Neural progenitor cell (in vitro differentiated cells): ENCODE data around the gene PDSS1. TPM values are rescaled to one million over a fixed set of nuclear protein-coding genes. Genes with fewer than 3 reads are reported as not detected.

Source experiments
- DNase-seq: peaks from one replicate; pipeline ENCODE4 v3.0.0-alpha.2; 2016; ENCODE audit warnings: low spot score
- H2AFZ ChIP-seq: fragments of 200-600 bp; sonication (generic); replicated peaks from 2 replicates; pipeline ENCODE4 v1.6.1; 2016; ENCODE audit warnings: antibody characterized with exemption
- H3F3A ChIP-seq: fragments of 200-600 bp; sonication (generic); 2 replicates; pipeline ENCODE4 v1.6.1; 2016; ENCODE audit warnings: antibody characterized with exemption, low read depth
- H3K27ac ChIP-seq: fragments of 200-600 bp; sonication (generic); 2 replicates; pipeline ENCODE4 v1.5.1; 2016; ENCODE audit warnings: mild to moderate bottlenecking
- H3K27me3 ChIP-seq: fragments of 200-600 bp; sonication (generic); 2 replicates; pipeline ENCODE4 v1.6.1; 2016; ENCODE audit warnings: mild to moderate bottlenecking, moderate library complexity
- H3K36me3 ChIP-seq: fragments of 200-600 bp; sonication (generic); 2 replicates; pipeline ENCODE4 v1.5.1; 2016
- H3K4me1 ChIP-seq: fragments of 200-600 bp; sonication (generic); 2 replicates; pipeline ENCODE4 v1.6.1; 2016; ENCODE audit warnings: mixed run types
- H3K4me2 ChIP-seq: fragments of 200-600 bp; sonication (generic); 2 replicates; pipeline ENCODE4 v1.6.1; 2016
- H3K4me3 ChIP-seq: fragments of 200-600 bp; sonication (generic); 2 replicates; pipeline ENCODE4 v1.5.1; 2016
- H3K79me2 ChIP-seq: fragments of 200-600 bp; sonication (generic); 2 replicates; pipeline ENCODE4 v1.6.1; 2016; ENCODE audit warnings: low read depth
- H3K9ac ChIP-seq: fragments of 200-600 bp; sonication (generic); 2 replicates; pipeline ENCODE4 v1.6.1; 2016
- H3K9me3 ChIP-seq: fragments of 200-600 bp; sonication (generic); 2 replicates; pipeline ENCODE4 v1.5.1; 2016; ENCODE audit warnings: low read depth
- H4K20me1 ChIP-seq: fragments of 200-600 bp; sonication (generic); 2 replicates; pipeline ENCODE4 v1.6.1; 2016; ENCODE audit warnings: low read depth
- H3K27ac Mint-ChIP-seq: 3 replicates; pipeline ENCODE4 v1.8.0; 2021; ENCODE audit warnings: mixed read lengths
- H3K27me3 Mint-ChIP-seq: 2 replicates; pipeline ENCODE4 v1.8.0; 2022; ENCODE audit warnings: low read depth, mild to moderate bottlenecking, inconsistent platforms, moderate library complexity, mixed read lengths; ENCODE audit not compliant: insufficient read depth
- H3K36me3 Mint-ChIP-seq: 3 replicates; pipeline ENCODE4 v1.8.0; 2021; ENCODE audit warnings: mixed read lengths
- H3K4me1 Mint-ChIP-seq: 3 replicates; pipeline ENCODE4 v1.8.0; 2021; ENCODE audit warnings: mixed read lengths
- H3K4me3 Mint-ChIP-seq: 3 replicates; pipeline ENCODE4 v1.8.0; 2021; ENCODE audit warnings: mild to moderate bottlenecking, moderate library complexity, mixed read lengths
- H3K9me3 Mint-ChIP-seq: 3 replicates; pipeline ENCODE4 v1.8.0; 2020; ENCODE audit warnings: mixed read lengths
- CTCF ChIP-seq: fragments of 200-600 bp; sonication (generic); IDR thresholded peaks from 2 replicates; pipeline ENCODE4 v1.5.1; 2017; ENCODE audit warnings: antibody characterized with exemption, mild to moderate bottlenecking
- EZH2 ChIP-seq: fragments of 200-600 bp; sonication (generic); IDR thresholded peaks from 2 replicates; pipeline ENCODE4 v1.6.1; 2017; ENCODE audit warnings: antibody characterized with exemption, mild to moderate bottlenecking, moderate library complexity
- EZH2phosphoT487 ChIP-seq: fragments of 200-600 bp; sonication (generic); IDR thresholded peaks from 2 replicates; pipeline ENCODE4 v1.6.1; 2017; ENCODE audit warnings: antibody characterized with exemption
- total RNA-seq: library from RNA; depleted of rRNA; stranded (reverse); fragments of >200 nt; gene quantifications from 2 replicates; pipeline ENCODE4 v1.2.3, GENCODE V29; 2015; ENCODE audit warnings: low replicate concordance

PDSS1 gene
- total RNA-seq, 1 donor from 2014 or later, result 17.2 TPM

DNA sequence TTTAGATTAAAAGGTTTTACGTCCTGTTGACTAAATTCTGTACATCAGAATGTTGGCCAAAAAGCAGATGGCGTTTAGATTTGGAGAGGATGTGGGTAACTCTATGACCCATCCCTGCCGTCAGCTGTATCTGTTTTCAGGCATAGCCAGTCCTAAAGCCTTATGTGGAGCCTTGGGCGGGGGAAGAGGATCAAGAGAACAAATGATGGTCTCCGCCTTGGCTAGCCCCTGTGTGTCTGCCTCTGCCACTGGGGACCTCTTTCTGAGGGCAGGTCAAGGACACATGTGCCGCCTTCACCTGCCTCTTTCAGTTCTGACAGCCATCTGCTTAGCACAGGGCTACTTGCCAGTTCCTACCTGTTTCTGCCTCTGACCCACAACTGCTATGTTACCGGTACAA, 24.1 kb downstream of the PDSS1 start:
- no peaks in the 10 kb centered on the region for H3K79me2 ChIP-seq
- TF ChIP-seq EZH2 (no peak), CTCF (no peak), EZH2phosphoT487 (no peak)
- DNase-seq, result no peak

DNA sequence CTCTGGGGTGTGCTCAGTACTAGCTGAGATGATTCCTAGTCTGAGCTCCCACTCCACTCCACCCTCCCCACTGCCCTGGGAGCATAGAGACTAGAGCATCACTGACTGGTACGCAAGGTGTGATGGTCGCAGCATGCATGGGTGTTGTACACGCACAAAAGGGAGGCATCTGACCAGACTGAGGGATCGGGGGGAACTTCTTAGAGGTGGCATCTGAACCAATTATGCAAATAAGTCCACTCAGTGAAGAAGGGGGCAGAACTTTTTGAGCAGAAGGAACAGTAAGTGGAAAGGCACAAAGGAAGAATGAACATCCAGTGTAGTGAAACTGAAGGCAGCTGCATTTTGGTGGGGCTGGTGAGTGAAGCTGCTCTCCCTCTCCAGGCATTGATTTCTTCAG, 25.5 kb downstream of the PDSS1 start:
- Histone ChIP-seq H3K4me2 (no peak overlapping the region), H3K79me2 (no peaks in the 10 kb centered on the region), H3K27ac (no peak overlapping the region), H3F3A (no peaks in the 10 kb centered on the region), H2AFZ (no peak overlapping the region), H3K27me3 (no peaks in the 10 kb centered on the region), H4K20me1 (no peaks in the 10 kb centered on the region), H3K9me3 (no peaks in the 10 kb centered on the region), H3K4me1 (no peaks in the 10 kb centered on the region), H3K36me3 (no peaks in the 10 kb centered on the region), H3K4me3 (no peak overlapping the region), H3K9ac (no peak overlapping the region)
- Mint-ChIP-seq H3K36me3 (peaks cover 1% of the 10 kb centered on the region), H3K27ac (no peak overlapping the region), H3K4me3 (no peak overlapping the region), H3K9me3 (no peaks in the 10 kb centered on the region), H3K4me1 (no peaks in the 10 kb centered on the region), H3K27me3 (peaks cover 4% of the 10 kb centered on the region)
- TF ChIP-seq EZH2phosphoT487, result no peak
- no peak for TF ChIP-seq CTCF
- TF ChIP-seq EZH2, result no peak
- no peak for DNase-seq

More for the DNA sequence above, 24.1 kb downstream of the PDSS1 start:
- no peak overlapping the region for H3K4me2 ChIP-seq
- Mint-ChIP-seq H3K9me3 (no peaks in the 10 kb centered on the region), H3K27me3 (no peaks in the 10 kb centered on the region), H3K27ac (no peak overlapping the region), H3K36me3 (peaks cover 1% of the 10 kb centered on the region), H3K4me1 (no peaks in the 10 kb centered on the region), H3K4me3 (no peak overlapping the region)
- H2AFZ ChIP-seq, result no peak overlapping the region
- H3K4me3 ChIP-seq, result no peak overlapping the region
- H3K36me3 ChIP-seq, result no peaks in the 10 kb centered on the region
- no peaks in the 10 kb centered on the region for H3K27me3 ChIP-seq
- H3K9me3 ChIP-seq, result no peaks in the 10 kb centered on the region
- no peak overlapping the region for H3K9ac ChIP-seq
- no peak overlapping the region for H3K27ac ChIP-seq
- H3K4me1 ChIP-seq, result no peaks in the 10 kb centered on the region
- no peaks in the 10 kb centered on the region for H4K20me1 ChIP-seq
- no peaks in the 10 kb centered on the region for H3F3A ChIP-seq

DNA sequence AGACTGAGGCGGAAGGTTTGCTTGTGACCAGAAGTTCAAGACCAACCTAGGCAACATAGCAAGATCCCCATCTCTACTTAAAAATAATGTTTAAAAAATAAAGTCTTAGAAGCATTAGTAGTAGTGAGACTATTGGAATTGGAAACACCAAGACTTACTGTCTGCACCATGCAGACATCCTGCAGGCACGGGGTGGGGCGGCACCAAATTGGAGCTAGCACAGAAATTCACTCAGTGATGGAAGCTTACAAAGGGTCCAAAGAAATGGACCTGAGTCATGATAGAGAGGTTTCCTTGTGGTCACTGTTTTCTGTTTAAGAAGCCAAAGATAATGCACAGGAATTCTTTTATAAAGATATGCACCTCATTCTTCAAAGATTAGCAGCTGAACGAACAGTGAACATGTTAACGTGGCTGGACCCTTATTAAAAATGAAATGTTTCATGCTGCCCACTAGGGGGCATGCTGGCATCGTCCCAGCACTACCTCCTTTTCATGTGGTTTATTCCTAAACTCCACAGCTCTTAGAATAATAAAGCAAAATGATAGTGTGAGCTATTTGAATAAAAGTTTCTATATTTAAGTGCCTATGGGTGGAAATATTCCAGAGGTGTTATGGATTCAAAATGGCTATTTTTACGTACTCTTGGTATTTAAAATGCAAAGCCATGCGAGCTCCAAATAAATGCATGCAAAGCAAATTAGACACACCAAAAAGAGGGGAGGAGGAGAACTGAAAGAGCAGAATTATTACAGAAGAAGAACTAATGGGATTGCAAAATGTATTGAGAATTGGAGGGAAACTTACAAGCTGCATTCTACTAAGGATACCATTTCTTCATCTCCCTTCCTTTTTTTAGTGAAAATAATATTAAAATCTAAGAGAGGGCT, 28.6 kb downstream of the PDSS1 start:
- H3K27ac Mint-ChIP-seq, result no peak overlapping the region
- peaks cover 3% of the 10 kb centered on the region for H3K36me3 Mint-ChIP-seq
- H2AFZ ChIP-seq, result no peak overlapping the region
- H3K27me3 ChIP-seq, result no peaks in the 10 kb centered on the region
- no peak overlapping the region for H3K4me3 ChIP-seq
- H4K20me1 ChIP-seq, result no peaks in the 10 kb centered on the region
- no peaks in the 10 kb centered on the region for H3K4me1 ChIP-seq
- H3K4me3 Mint-ChIP-seq, result no peak overlapping the region
- no peaks in the 10 kb centered on the region for H3K9me3 ChIP-seq
- no peak overlapping the region for H3K4me2 ChIP-seq
- no peaks in the 10 kb centered on the region for H3K4me1 Mint-ChIP-seq
- DNase-seq, result peak; percentile 52
- H3K27ac ChIP-seq, result no peak overlapping the region
- H3K79me2 ChIP-seq, result no peaks in the 10 kb centered on the region
- H3K27me3 Mint-ChIP-seq, result peaks cover 4% of the 10 kb centered on the region
- H3K9me3 Mint-ChIP-seq, result no peaks in the 10 kb centered on the region
- no peaks in the 10 kb centered on the region for H3F3A ChIP-seq
- no peak for TF ChIP-seq EZH2phosphoT487
- peak; percentile 91 for TF ChIP-seq CTCF
- H3K36me3 ChIP-seq, result no peaks in the 10 kb centered on the region
- H3K9ac ChIP-seq, result no peak overlapping the region
